IMR-90 (cell line): Measurements from ENCODE around the gene ZNF200.

Experiments
- BHLHE40 ChIP-seq: fragments of 150-350 bp; IDR thresholded peaks from 2 replicates; pipeline ENCODE4 v1.6.1; 2016; ENCODE audit warnings: mild to moderate bottlenecking, low read depth, low read length
- CEBPB ChIP-seq: IDR thresholded peaks from 2 replicates; pipeline ENCODE4 v1.6.1; 2012; ENCODE audit warnings: low read depth, low read length, improper control_type of control experiment
- CHD1 ChIP-seq: IDR thresholded peaks from 2 replicates; pipeline ENCODE4 v1.6.1; 2012; ENCODE audit warnings: low read depth, low read length, improper control_type of control experiment
- MAFK ChIP-seq: IDR thresholded peaks from 2 replicates; pipeline ENCODE4 v1.6.1; 2012; ENCODE audit warnings: low read depth, low read length, improper control_type of control experiment
- MAZ ChIP-seq: IDR thresholded peaks from 2 replicates; pipeline ENCODE4 v1.6.1; 2012; ENCODE audit warnings: low read depth, mild to moderate bottlenecking, low read length, improper control_type of control experiment, moderate library complexity, borderline replicate concordance
- MXI1 ChIP-seq: IDR thresholded peaks from 2 replicates; pipeline ENCODE4 v1.6.1; 2012; ENCODE audit warnings: low read depth, mild to moderate bottlenecking, low read length, moderate library complexity, borderline replicate concordance
- NFE2L2 ChIP-seq: fragments of 150-350 bp; IDR thresholded peaks from 2 replicates; pipeline ENCODE4 v1.6.1; 2016; ENCODE audit warnings: low read depth, mild to moderate bottlenecking, low read length
- POLR2A ChIP-seq: IDR thresholded peaks from 2 replicates; pipeline ENCODE4 v1.6.1; 2012; ENCODE audit warnings: mild to moderate bottlenecking, low read depth, low read length
- RAD21 ChIP-seq: IDR thresholded peaks from 2 replicates; pipeline ENCODE4 v1.6.1; 2012; ENCODE audit warnings: low read length, improper control_type of control experiment
- RCOR1 ChIP-seq: IDR thresholded peaks from 2 replicates; pipeline ENCODE4 v1.6.1; 2012; ENCODE audit warnings: mild to moderate bottlenecking, low read length, improper control_type of control experiment; ENCODE audit not compliant: insufficient replicate concordance
- SMC3 ChIP-seq: fragments of 150-350 bp; IDR thresholded peaks from 2 replicates; pipeline ENCODE4 v1.6.1; 2016; ENCODE audit warnings: low read depth, mild to moderate bottlenecking, antibody characterized with exemption, low read length, moderate library complexity
- TF ChIP-seq, protein P1 (sequence below): conservative IDR thresholded peaks from 2 replicates; pipeline ENCODE4 v1.5.1; 2012; ENCODE audit warnings: mild to moderate bottlenecking, low read depth, low read length, improper control_type of control experiment
- TF ChIP-seq, protein P2 (sequence below): fragments of 150-350 bp; IDR thresholded peaks from 2 replicates; pipeline ENCODE4 v1.6.1; 2017; ENCODE audit warnings: mild to moderate bottlenecking, antibody characterized with exemption, low read length, low read depth
- TF ChIP-seq, protein P3 (sequence below): fragments of 150-350 bp; IDR thresholded peaks from 2 replicates; pipeline ENCODE4 v1.6.1; 2016; ENCODE audit warnings: low read depth, mild to moderate bottlenecking, low read length, moderate library complexity, borderline replicate concordance

- TF ChIP-seq, protein P1, sequence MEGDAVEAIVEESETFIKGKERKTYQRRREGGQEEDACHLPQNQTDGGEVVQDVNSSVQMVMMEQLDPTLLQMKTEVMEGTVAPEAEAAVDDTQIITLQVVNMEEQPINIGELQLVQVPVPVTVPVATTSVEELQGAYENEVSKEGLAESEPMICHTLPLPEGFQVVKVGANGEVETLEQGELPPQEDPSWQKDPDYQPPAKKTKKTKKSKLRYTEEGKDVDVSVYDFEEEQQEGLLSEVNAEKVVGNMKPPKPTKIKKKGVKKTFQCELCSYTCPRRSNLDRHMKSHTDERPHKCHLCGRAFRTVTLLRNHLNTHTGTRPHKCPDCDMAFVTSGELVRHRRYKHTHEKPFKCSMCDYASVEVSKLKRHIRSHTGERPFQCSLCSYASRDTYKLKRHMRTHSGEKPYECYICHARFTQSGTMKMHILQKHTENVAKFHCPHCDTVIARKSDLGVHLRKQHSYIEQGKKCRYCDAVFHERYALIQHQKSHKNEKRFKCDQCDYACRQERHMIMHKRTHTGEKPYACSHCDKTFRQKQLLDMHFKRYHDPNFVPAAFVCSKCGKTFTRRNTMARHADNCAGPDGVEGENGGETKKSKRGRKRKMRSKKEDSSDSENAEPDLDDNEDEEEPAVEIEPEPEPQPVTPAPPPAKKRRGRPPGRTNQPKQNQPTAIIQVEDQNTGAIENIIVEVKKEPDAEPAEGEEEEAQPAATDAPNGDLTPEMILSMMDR, result no peak
- no peak for TF ChIP-seq POLR2A
- no peak for TF ChIP-seq MAFK
- no peak for TF ChIP-seq RAD21
- TF ChIP-seq, protein P2, sequence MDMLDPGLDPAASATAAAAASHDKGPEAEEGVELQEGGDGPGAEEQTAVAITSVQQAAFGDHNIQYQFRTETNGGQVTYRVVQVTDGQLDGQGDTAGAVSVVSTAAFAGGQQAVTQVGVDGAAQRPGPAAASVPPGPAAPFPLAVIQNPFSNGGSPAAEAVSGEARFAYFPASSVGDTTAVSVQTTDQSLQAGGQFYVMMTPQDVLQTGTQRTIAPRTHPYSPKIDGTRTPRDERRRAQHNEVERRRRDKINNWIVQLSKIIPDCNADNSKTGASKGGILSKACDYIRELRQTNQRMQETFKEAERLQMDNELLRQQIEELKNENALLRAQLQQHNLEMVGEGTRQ, result no peak
- TF ChIP-seq SMC3, result no peak
- TF ChIP-seq, protein P3, sequence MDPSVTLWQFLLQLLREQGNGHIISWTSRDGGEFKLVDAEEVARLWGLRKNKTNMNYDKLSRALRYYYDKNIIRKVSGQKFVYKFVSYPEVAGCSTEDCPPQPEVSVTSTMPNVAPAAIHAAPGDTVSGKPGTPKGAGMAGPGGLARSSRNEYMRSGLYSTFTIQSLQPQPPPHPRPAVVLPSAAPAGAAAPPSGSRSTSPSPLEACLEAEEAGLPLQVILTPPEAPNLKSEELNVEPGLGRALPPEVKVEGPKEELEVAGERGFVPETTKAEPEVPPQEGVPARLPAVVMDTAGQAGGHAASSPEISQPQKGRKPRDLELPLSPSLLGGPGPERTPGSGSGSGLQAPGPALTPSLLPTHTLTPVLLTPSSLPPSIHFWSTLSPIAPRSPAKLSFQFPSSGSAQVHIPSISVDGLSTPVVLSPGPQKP, result no peak
- no peak for TF ChIP-seq MXI1
- TF ChIP-seq CEBPB, result no peak
- no peak for TF ChIP-seq NFE2L2
- TF ChIP-seq BHLHE40, result no peak
- no peak for TF ChIP-seq CHD1
- no peak for TF ChIP-seq RCOR1
- no peak for TF ChIP-seq MAZ
Observed at GRCh38 chr16:3212006-3212405, 23.0 kb downstream of the ZNF200 start.
